SK-N-SH treated with all-trans-retinoic acid at 6 μM for 48 hours (cell line): ENCODE measurements around the gene MS4A4A.

ENCODE experiments used
- BACH2 ChIP-seq: fragments of 250-450 bp; sonication (Bioruptor Pico); IDR thresholded peaks from 2 replicates; pipeline ENCODE4 v1.9.0; 2021; ENCODE audit warnings: mild to moderate bottlenecking, borderline replicate concordance
- GLIS3 ChIP-seq: fragments of 250-450 bp; sonication (Bioruptor Pico); IDR thresholded peaks from 2 replicates; pipeline ENCODE4 v1.5.0; 2020; ENCODE audit warnings: mild to moderate bottlenecking, moderate library complexity
- PATZ1 ChIP-seq: fragments of 250-450 bp; sonication (Bioruptor Pico); IDR thresholded peaks from 2 replicates; pipeline ENCODE4 v1.8.0; 2020; ENCODE audit warnings: mild to moderate bottlenecking, moderate library complexity, borderline replicate concordance
- POU6F1 ChIP-seq: fragments of 250-450 bp; sonication (Bioruptor Pico); IDR thresholded peaks from 2 replicates; pipeline ENCODE4 v1.8.0; 2021; ENCODE audit warnings: low read depth, mild to moderate bottlenecking, moderate library complexity, borderline replicate concordance
- PPARA ChIP-seq: fragments of 250-450 bp; sonication (Bioruptor Pico); IDR thresholded peaks from 2 replicates; pipeline ENCODE4 v1.5.0; 2020; ENCODE audit warnings: mild to moderate bottlenecking, borderline replicate concordance
- RARB ChIP-seq: fragments of 250-450 bp; sonication (Bioruptor Pico); IDR thresholded peaks from 2 replicates; pipeline ENCODE4 v1.8.0; 2021; ENCODE audit warnings: mild to moderate bottlenecking, moderate library complexity
- SNAI2 ChIP-seq: fragments of 250-450 bp; sonication (Bioruptor Pico); IDR thresholded peaks from 2 replicates; pipeline ENCODE4 v1.5.0; 2020; ENCODE audit warnings: mild to moderate bottlenecking, moderate library complexity
- TCF4 ChIP-seq: fragments of 250-450 bp; sonication (Bioruptor Pico); IDR thresholded peaks from 2 replicates; pipeline ENCODE4 v1.8.0; 2021; ENCODE audit warnings: mild to moderate bottlenecking, moderate library complexity, borderline replicate concordance
- TOX ChIP-seq: fragments of 250-450 bp; sonication (Bioruptor Pico); IDR thresholded peaks from 2 replicates; pipeline ENCODE4 v1.8.0; 2021; ENCODE audit warnings: mild to moderate bottlenecking, moderate library complexity, borderline replicate concordance
- TSHZ2 ChIP-seq: fragments of 250-450 bp; sonication (Bioruptor Pico); IDR thresholded peaks from 2 replicates; pipeline ENCODE4 v1.5.0; 2020; ENCODE audit warnings: mild to moderate bottlenecking, moderate library complexity
- ZFP3 ChIP-seq: fragments of 250-450 bp; sonication (Bioruptor Pico); IDR thresholded peaks from 2 replicates; pipeline ENCODE4 v1.5.0; 2020; ENCODE audit warnings: mild to moderate bottlenecking, moderate library complexity

- TF ChIP-seq TSHZ2 (CRISPR knock-in tag) (no peak), GLIS3 (CRISPR knock-in tag) (no peak), RARB (CRISPR knock-in tag) (no peak), PATZ1 (CRISPR knock-in tag) (no peak), TCF4 (CRISPR knock-in tag) (no peak), SNAI2 (CRISPR knock-in tag) (no peak), TOX (CRISPR knock-in tag) (no peak), ZFP3 (no peak), BACH2 (CRISPR knock-in tag) (no peak), PPARA (CRISPR knock-in tag) (no peak), POU6F1 (CRISPR knock-in tag) (no peak)
Observed at GRCh38 chr11:60307507-60308195, 27.2 kb downstream of the MS4A4A start.
